NCI-H460 (cell line): ENCODE measurements around the gene RTKN. TPM values are rescaled to one million over a fixed set of nuclear protein-coding genes. Genes with fewer than 3 reads are reported as not detected.

ENCODE experiments used
- DNase-seq: peaks from one replicate; pipeline ENCODE4 v3.0.0-alpha.2; 2016; ENCODE audit warnings: low read depth; ENCODE audit errors: extremely low read depth
- total RNA-seq: library from RNA; depleted of rRNA; stranded (reverse); fragments of >200 nt; shearing (Covaris generic); gene quantifications from 2 replicates; pipeline ENCODE4 v1.2.3, GENCODE V29; 2014; rRNA removed

Gene RTKN
- total RNA-seq, 1 experiment from 2014 or later = 15.7 TPM

DNA sequence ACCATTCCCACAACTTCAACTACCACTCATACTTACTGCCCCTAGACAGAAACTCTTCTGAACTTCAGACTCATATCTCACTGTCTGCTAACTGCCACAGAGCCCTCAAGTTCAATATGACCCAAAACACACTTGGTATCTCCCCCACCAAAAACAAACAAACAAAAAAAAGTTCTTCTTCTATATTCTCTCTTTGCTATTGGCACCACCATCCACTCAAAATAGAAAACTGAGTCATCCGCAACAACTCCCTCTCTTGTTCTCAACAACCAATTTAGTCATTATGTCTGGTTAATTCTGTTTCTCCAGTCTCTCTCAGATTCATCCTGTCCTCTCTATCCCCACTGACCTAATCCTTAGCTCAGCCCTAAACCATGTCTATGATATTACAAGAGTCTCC is 54.4 kb downstream of the RTKN start:
- DNase-seq = no peak

DNA sequence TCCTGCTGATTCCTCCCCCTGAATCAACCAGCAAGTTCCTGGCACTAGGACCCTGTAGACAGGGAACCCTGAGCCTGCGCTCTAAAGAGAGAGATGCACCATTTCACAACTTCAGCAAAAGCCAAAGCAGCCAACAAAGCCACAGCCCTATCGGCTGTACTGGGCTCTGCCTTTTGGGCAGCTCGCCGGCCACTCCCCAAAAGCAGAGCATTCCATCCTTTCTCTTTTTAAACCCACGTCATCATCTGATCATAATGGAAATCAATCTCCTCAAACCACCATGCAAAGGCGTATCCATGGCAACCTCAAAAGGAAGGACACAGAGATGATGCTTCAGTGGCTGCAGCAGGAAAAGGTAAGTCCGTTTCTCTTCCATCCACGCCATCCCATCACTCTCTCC is 56.3 kb downstream of the RTKN start:
- no peak for DNase-seq

DNA sequence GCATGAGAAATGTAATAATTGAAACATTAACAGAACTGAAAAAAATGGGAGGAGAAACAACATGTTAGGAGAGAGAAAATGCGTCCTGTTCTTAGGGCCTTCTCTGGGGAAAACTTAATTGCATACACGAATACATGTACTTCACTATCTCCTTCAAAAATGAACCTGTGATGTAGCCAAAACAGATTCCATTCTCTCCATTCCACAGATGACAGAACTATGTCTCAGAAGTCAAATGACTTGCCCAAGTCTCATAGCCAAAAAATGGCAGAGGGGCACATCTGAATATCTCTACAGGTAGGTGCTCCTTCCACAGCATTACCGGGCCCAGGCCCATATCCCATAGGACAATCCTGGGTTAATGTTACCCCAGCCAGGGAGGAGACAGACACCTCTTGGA is 57.7 kb downstream of the RTKN start:
- DNase-seq = no peak

DNA sequence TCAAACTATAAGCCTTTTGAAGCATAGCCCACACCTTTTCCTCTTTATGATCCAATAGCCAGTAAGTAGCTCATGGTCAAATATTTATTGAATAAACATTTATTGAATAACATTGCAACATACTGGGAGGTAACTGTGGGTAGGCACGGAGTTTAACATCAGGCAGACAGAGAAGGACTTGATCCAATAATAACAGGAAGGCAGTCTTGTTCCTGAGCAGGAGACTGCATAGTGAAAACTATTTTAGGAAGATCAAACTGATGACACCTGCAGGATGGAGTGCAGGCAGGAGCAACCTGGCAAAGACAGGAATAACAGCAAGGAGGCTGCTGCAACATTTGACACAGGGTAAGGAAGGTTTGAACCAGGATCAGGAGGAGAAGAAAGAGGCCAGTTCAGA is 58.5 kb downstream of the RTKN start:
- DNase-seq = no peak

DNA sequence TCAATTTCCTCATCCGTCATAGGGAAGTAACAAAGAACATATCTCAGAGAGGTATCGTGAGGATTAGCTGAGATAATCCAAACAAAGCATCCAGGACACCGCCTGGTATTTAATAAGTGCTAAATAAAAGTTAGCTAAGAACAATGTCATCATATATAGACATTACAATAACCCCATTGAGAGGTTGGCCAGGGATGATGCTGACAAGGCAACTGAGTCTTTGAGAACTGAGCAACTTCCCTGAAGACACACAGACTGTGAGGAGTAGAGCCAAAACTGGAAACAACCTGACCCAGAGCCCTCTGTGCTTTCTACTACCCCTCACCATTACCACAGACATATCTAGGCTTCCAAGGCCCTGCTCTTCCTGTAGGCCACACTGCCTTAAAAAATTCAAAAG is 60.0 kb downstream of the RTKN start:
- no peak for DNase-seq

DNA sequence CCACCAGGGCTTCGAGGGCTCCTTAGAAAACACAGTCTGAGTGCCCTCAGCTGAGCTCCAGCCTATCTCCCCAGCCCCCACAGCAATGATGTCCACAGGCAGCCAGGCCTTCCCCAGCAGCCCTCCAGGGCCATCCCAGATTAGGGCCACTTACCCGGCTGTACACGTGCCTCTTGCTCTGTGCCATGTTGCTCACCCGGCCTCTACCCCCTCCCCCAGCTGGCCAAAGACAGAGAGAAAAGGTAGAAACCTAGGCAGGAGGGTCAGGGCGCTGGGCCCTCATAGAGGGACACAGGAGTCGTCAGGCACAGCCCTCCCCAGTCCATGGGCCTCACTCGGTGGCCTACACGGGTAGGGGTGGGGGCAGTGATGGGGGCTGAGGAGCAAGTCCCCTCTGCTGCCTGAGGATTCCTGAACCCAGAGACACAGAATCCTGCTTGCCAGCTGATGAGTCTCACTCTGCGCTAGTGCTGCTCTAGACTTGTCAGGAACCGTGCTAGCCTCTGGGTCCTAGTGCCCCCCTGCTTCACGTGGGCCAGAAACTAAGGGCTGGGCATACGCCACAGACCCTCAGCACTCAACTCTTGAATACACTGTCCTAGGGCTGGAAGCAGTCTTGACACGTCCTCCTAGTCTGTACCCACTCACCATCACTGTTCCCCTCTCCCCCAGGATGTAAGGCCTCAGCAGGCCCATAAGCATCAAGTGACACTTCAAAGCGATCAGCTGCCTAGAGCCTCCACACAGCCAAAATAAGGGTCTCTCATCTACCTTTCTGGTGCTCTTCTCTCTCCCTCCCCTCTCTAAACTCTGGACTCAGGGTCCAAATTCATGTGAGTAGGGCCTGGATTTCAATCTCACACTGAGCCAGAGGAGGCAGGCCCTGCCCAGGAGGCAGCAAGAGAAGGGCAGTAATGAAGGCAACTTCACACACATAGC is 61.6 kb downstream of the RTKN start, which contains the start of gene DCTN1:
Gene DCTN1 (minus strand): TSS at position 461 of the 939 bp plus-strand sequence. CDS start 274 bp downstream, at position 187.
- DNase-seq = peak; percentile 16

DNA sequence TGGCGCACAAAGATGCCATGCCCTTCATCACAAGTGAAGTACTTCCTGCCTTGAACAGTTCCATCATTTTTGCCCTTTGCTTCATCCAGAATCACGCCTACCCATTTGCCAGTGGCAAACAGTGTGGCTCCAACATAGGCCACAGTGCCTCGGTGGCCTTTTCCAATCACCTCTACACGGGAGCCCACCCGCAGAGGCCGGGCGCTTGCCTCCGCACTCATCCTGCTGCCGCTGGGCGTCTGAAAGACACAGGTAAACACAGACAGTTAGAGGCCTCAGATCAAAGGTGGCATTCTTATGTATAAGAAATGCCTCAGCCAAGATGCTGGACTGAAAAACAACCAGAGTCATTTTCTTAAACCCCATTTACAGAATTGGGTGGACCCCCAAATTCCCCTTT is 63.7 kb downstream of the RTKN start:
- no peak for DNase-seq

DNA sequence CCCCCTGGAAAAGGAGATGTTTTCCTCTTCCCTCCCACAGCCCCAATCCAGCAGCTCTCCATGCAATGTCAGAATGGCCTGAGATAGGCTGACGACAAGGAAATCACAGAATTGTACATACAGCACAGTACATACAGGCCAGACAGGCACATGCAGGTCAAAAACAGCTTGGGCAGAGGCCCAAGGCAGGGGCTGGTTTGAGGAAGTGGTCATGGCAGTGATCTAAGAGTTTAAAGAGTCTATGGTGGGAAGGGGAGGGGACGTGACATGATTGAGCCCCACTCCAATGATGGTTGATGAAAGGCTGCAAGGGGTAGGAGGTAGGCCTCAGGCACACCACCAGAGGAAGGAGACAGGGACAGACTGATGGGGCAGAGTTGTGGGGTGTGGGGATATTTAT is 65.9 kb downstream of the RTKN start:
- DNase-seq = no peak

Other genes starting within 250 kb of the RTKN start
- gene MTHFD2, start 243.3 kb downstream of the RTKN start, total RNA-seq = 893 and 898 TPM in 2 replicates
- gene SLC4A5, start 98.5 kb downstream of the RTKN start, total RNA-seq = 0.40 and 1.6 TPM in 2 replicates
- gene DCTN1, start 61.6 kb downstream of the RTKN start, total RNA-seq = 39.8 and 52.1 TPM in 2 replicates
- 1.2 and 2.2 TPM in 2 replicates for gene C2orf81, start 20.3 kb downstream of the RTKN start, total RNA-seq
- gene WDR54, start 20.2 kb downstream of the RTKN start, total RNA-seq = 33.9 and 38.6 TPM in 2 replicates
- gene INO80B, start 13.2 kb upstream of the RTKN start, total RNA-seq = 19.8 and 19.9 TPM in 2 replicates
- gene WBP1, start 16.5 kb upstream of the RTKN start, total RNA-seq = 44.2 and 48.4 TPM in 2 replicates
- gene MOGS, start 23.4 kb upstream of the RTKN start, total RNA-seq = 58.9 TPM in 2 replicates
- gene MRPL53, start 30.7 kb upstream of the RTKN start, total RNA-seq = 55.3 and 57.8 TPM in 2 replicates
- gene CCDC142, start 41.1 kb upstream of the RTKN start, total RNA-seq = 15.6 and 17.6 TPM in 2 replicates
- gene TTC31, start 41.1 kb upstream of the RTKN start, total RNA-seq = 20.4 and 23.8 TPM in 2 replicates
- gene LBX2, start 57.7 kb upstream of the RTKN start, total RNA-seq = 0.95 and 1.9 TPM in 2 replicates
- 51.1 and 56.9 TPM in 2 replicates for gene PCGF1, start 65.8 kb upstream of the RTKN start, total RNA-seq
- 0.40 and 0.43 TPM in 2 replicates for gene TLX2, start 72.5 kb upstream of the RTKN start, total RNA-seq
- gene DQX1, start 84.3 kb upstream of the RTKN start, total RNA-seq = 0.12 TPM in 1 of 2 replicates, not detected in the other
- gene AUP1, start 87.8 kb upstream of the RTKN start, total RNA-seq = 149 and 161 TPM in 2 replicates
- 46.9 and 52.1 TPM in 2 replicates for gene HTRA2, start 88.0 kb upstream of the RTKN start, total RNA-seq
- 2.9 and 3.1 TPM in 2 replicates for gene LOXL3, start 112.0 kb upstream of the RTKN start, total RNA-seq
- gene DOK1, start 112.8 kb upstream of the RTKN start, total RNA-seq = 19.3 and 22.1 TPM in 2 replicates
- gene M1AP, start 206.4 kb upstream of the RTKN start, total RNA-seq = not detected in 2 replicates
- 6.4 and 7.1 TPM in 2 replicates for gene SEMA4F, start 212.3 kb upstream of the RTKN start, total RNA-seq